AG04449 (cell line): ENCODE data around the gene PTGFR.

Source experiments
- CTCF ChIA-PET: fragments of 350-600 bp; formaldehyde crosslinking; extraction: SDS; loops from one replicate; lab custom pipeline; 2021; ENCODE audit warnings: antibody characterized with exemption; lab: Yijun Ruan, JAX
- POLR2A ChIA-PET: fragments of 400-600, 350-600 bp; formaldehyde crosslinking; extraction: SDS; loops from one replicate; lab custom pipeline; 2020; ENCODE audit warnings: antibody characterized with exemption, inconsistent platforms; lab: Yijun Ruan, JAX
- DNase-seq: peaks from one replicate; pipeline ENCODE4 v3.0.0-alpha.2; 2010; ENCODE audit warnings: low read depth, low spot score
- H3K4me3 ChIP-seq: 2 replicates; pipeline ENCODE4 v1.5.1; 2011; ENCODE audit warnings: low read depth, mild to moderate bottlenecking, control low read depth, low read length
- CTCF ChIP-seq: IDR thresholded peaks from one replicate; pipeline ENCODE4 v1.5.1; 2011; ENCODE audit warnings: mild to moderate bottlenecking, moderate library complexity, low read length, control low read depth, inconsistent platforms; ENCODE audit not compliant: insufficient read depth; ENCODE audit errors: missing control alignments

The PTGFR gene

GRCh38 chr1:78526496-78526895, 35.7 kb downstream of the PTGFR start:
- CTCF ChIA-PET, result interaction anchor here (0.8 kb wide), 1 partner anchor 395 kb away, joined by 3 read pairs; no protein-coding TSS in a partner anchor
- TF ChIP-seq CTCF, result no peak
- no peak for DNase-seq
- POLR2A ChIA-PET, result no interaction called here
- no peak overlapping the region for H3K4me3 ChIP-seq

GRCh38 chr1:78527706-78528105, 36.9 kb downstream of the PTGFR start:
- TF ChIP-seq CTCF, result no peak
- DNase-seq, result no peak

DNA sequence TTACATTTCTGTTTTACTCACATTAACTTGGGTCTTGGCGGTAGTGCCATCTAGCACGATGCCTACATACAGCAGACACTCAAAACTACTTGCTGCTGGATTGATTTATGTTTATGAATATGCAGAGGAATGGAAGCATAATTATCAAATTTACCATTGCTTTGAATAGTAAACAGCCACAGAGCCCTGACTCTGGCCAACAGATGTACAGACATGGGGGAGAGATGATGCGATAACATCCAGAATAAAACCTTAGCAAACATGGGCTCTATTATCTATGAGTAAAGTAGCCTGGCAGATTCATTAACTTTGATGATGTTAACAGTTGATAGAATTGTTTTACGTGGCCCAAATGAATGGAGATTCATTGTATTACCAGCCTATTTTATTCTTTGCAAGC, 42.8 kb downstream of the PTGFR start:
- no peak overlapping the region for H3K4me3 ChIP-seq
- no peak for DNase-seq
- CTCF ChIA-PET, result interaction anchor here (2.0 kb wide), 1 partner anchor 388 kb away, joined by 6 read pairs; no protein-coding TSS in a partner anchor
- POLR2A ChIA-PET, result no interaction called here
- no peak for TF ChIP-seq CTCF

More at GRCh38 chr1:78527706-78528105, 36.9 kb downstream of the PTGFR start:
- POLR2A ChIA-PET, result no interaction called here
- CTCF ChIA-PET, result no interaction called here
- H3K4me3 ChIP-seq, result no peak overlapping the region

- TF ChIP-seq CTCF, result no peak
- CTCF ChIA-PET, result interaction anchor here (1.4 to 2.0 kb wide), 2 partner anchors 73 to 390 kb away, joined by 4 to 6 read pairs; no protein-coding TSS in a partner anchor
- DNase-seq, result no peak
- POLR2A ChIA-PET, result no interaction called here
- H3K4me3 ChIP-seq, result no peak overlapping the region
Measured at GRCh38 chr1:78535286-78535685, 44.5 kb downstream of the PTGFR start.

- TF ChIP-seq CTCF, result no peak
- ChIA-PET POLR2A (no interaction called here), CTCF (interaction anchor here (1.1 to 1.4 kb wide), 3 partner anchors 72 to 392 kb away, joined by 3 to 4 read pairs (median 3); no protein-coding TSS in a partner anchor)
- no peak overlapping the region for H3K4me3 ChIP-seq
- DNase-seq, result peak; percentile 12
Measured at GRCh38 chr1:78536427-78536826, 45.7 kb downstream of the PTGFR start.

GRCh38 chr1:78540048-78540447, 49.3 kb downstream of the PTGFR start:
- CTCF ChIA-PET, result interaction anchor here (0.9 kb wide), 1 partner anchor 409 kb away, joined by 3 read pairs; no protein-coding TSS in a partner anchor
- POLR2A ChIA-PET, result no interaction called here
- no peak overlapping the region for H3K4me3 ChIP-seq
- no peak for TF ChIP-seq CTCF
- DNase-seq, result peak; percentile 12
